Activated CD4-positive, alpha-beta T cell treated with anti-CD3 and anti-CD28 coated beads, Interleukin-2, amount 50 U/mL, for 16 hours (primary cell): Measurements from ENCODE around the gene UGT1A1.

ENCODE experiments used
- DNase-seq: peaks from one replicate; pipeline ENCODE4 v3.0.0-alpha.2; 2020

Gene UGT1A1

DNA sequence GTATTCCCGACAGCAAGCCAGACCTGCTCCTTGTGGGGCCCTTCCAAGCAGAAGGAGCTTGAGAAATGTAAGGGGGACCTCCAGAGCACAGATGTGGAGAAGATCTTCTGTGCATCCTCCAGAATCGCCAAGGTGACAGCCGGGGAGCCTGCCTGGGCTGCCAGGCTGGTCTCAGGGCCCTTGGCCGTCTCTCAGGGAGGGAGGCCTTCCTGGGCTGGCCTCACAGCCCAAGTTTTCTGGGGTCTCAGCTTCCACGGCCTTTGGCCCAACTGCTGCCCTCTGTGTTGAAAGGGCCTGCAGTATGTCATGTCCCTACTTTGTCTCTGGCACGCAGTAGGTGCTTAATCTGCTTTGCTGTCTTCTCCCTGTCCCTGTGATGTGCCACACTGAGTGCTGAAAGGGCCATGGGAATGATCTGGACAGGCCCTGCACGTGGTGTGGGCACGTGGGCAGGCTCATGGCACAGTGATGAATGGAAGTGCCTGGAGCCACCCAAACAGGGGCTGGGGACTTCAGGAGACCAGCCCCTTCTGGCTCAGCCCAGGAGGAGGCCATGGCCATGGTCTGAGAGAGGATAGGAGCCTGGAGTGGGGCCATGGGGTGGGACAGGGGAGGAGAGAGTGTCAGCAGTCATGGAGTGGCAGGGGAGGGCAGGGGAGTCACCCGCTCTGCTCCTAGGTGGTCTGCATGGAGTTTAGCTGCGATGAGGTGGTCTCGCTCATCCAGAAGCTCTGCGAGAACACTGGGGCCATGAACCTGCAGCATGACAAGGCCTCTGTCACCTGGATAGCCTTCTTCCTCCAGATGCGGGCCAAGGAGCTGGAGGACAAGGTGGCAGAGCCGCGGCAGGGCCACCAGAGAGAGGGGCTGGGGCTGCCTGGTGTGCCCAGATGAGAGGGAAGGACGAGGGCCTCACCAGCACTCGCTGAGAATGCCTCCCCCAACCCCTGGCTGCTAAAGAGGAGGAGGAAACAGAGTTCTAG, 58.9 kb downstream of the UGT1A1 start:
- DNase-seq: no peak

DNA sequence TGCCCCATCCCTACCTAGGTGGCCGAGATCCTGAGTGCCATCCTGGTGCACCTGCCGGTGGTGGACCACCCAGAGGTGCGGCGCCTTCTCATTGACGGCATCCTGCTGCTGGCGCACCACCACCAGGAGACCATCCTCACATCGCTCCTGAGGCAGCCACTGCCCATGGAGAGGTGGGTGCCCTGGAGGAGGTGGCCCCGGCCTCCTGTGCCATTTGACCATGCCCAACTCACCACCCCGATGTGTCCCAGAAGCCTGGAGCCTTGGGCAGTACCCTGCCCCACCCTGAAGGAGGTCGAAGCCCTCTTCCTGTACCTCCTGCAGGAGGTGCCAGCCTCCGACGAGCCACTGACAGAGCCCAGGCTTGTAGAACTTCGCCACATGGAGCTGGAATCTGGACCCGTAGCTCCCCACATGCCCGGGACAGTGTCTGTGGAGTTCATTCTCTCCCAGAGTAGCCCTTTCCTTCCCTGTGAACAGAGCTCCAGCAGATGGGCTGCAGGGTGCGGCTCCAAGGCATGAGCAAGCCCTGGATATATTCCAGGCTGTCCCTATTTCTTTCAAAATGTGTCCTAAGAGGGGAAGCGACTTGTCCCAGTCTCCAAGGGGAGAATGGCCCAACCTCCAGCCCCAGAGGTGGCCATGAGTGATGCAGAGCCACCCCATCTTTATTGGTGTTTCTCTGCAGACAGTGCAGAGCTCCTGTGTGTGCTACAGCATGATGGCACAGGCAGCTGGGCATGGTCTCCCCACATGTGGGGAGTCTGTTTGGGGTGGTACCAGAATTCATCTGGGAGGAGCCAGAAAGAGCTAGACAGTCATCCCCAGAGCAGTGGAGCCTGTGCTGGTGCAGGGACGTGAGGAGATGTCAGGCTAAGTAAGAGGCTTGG, 60.1 kb downstream of the UGT1A1 start:
- no peak for DNase-seq

DNA sequence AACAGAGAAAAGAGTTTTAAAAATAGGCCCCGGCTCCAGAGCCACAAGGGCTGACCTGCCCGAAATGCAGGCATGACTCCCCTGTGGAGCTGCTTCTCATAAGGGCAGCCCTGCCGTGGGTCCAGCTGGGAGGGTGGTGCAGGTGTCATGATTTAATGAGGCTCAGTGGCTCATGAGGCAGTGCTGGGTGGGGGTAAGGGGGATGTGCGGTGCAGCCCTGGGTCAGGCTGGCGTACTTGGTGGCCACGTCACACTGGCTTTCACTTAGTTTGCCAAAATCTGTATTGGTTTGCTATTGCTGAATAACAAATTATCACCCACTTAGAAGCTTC, 60.7 kb downstream of the UGT1A1 start:
- DNase-seq: no peak

DNA sequence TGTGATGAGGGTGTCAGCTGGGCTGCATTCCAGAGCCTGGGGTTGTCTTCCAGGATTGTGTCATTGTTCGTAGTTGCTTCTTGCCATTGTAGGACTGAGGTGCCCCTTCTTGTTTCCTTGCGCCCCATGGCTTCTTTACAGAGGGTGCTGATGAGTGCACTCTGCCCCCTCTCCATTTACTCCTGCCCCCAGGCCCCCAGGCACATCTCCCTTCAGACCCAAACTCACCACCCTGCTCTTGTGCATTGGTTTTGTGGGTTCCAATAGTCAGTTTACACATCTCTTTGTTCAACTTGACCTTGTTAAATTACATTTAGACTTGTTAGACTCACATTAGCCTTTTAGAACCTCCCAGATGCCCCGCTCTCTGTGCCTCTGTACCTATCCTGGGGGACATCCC, 61.1 kb downstream of the UGT1A1 start:
- no peak for DNase-seq

DNA sequence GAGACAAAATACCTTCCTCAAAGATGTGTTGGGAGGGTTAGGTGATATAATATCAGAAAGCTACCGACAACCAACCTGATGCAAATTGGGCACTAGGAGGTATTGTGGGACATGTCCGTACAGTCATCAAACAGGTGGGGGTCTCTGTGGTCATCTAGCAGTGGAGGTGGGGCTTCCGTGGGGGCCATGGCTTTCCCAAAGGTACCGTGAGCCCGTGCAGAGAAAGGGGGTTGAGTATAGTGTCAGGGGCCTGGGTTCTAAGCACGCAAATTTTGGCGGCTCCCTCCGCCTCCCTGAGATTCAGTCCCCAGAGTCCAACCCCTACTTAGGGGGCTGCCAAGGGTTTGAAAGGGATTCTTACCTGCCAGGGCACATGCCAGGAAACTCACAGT, 61.6 kb downstream of the UGT1A1 start:
- no peak for DNase-seq

DNA sequence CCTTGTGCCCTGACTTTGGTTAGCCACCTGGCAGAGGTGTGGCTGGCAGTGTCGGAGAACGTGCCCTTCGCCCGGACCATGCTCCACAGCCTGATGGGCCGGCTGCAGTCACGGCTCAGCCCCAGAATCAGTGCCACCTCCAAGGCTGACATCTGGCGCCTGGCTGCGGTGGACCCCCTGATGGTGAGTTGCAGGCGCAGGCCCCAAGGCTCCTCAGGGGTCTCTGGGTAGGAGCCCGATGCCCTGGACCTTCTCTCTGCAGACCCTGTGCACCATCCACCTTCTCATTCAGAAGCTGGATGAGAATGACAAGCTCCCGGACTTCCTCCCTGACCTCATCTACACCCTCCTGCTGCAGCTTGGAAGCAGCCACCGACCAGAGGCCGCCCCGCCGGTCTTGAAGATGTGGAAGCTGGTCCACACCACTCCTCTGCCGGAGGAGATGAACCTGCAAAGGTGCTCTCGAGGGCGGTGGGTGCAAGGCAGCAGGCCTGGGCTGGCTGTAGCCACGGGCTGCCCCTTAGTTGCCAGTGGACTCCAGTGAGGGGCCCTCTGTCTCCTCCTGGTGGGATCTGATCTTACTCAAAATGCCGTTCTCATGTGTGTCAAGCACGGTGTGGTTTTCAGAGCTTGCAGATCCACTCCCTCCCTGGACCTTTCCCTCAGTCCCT, 62.2 kb downstream of the UGT1A1 start:
- DNase-seq: no peak
